Cerebellar cortex (tissue), 1 donor: ENCODE data around the gene SLC2A1.

Source experiments
- DNase-seq: peaks from one replicate; pipeline ENCODE4 v3.0.0-alpha.2; 2015; ENCODE audit warnings: low spot score

The SLC2A1 gene

GRCh38 chr1:42960566-42961311, 2.1 kb upstream of the SLC2A1 start:
- DNase-seq: no peak

GRCh38 chr1:42960122-42960390, 1.4 kb upstream of the SLC2A1 start:
- no peak for DNase-seq

- no peak for DNase-seq
These were observed 684 bp downstream of the SLC2A1 start for GRCh38 chr1:42957880-42958487.

GRCh38 chr1:42957229-42957879, 1.3 kb downstream of the SLC2A1 start:
- DNase-seq: no peak

- no peak for DNase-seq
These were observed 1.9 kb downstream of the SLC2A1 start for GRCh38 chr1:42956739-42957138.

GRCh38 chr1:42955311-42956063, 3.2 kb downstream of the SLC2A1 start:
- DNase-seq: no peak

GRCh38 chr1:42953182-42954180, 5.2 kb downstream of the SLC2A1 start:
- DNase-seq: no peak

GRCh38 chr1:42952303-42953001, 6.2 kb downstream of the SLC2A1 start:
- no peak for DNase-seq

- no peak for DNase-seq
These were observed 7.1 kb downstream of the SLC2A1 start for GRCh38 chr1:42951588-42951987.

GRCh38 chr1:42950116-42950481, 8.6 kb downstream of the SLC2A1 start:
- DNase-seq: no peak

GRCh38 chr1:42949312-42950115, 9.2 kb downstream of the SLC2A1 start:
- DNase-seq: no peak

GRCh38 chr1:42947965-42948732, 10.5 kb downstream of the SLC2A1 start:
- no peak for DNase-seq

GRCh38 chr1:42947117-42947516, 11.6 kb downstream of the SLC2A1 start:
- no peak for DNase-seq

GRCh38 chr1:42946120-42946898, 12.4 kb downstream of the SLC2A1 start:
- no peak for DNase-seq

GRCh38 chr1:42945164-42945563, 13.5 kb downstream of the SLC2A1 start:
- DNase-seq: no peak

- no peak for DNase-seq
These were observed 14.3 kb downstream of the SLC2A1 start for GRCh38 chr1:42944246-42944928.

- DNase-seq: no peak
These were observed 14.9 kb downstream of the SLC2A1 start for GRCh38 chr1:42943728-42944127.

GRCh38 chr1:42943166-42943565, 15.5 kb downstream of the SLC2A1 start:
- DNase-seq: peak; percentile 48
